HL-60 (cell line): ENCODE data around the gene NSMF.

Source experiments
- GABPA ChIP-seq: IDR thresholded peaks from 2 replicates; pipeline ENCODE4 v1.6.1; 2012; ENCODE audit warnings: low read depth
- POLR2AphosphoS5 ChIP-seq: IDR thresholded peaks from 2 replicates; pipeline ENCODE4 v1.6.1; 2012; ENCODE audit warnings: low read depth
- SPI1 ChIP-seq: IDR thresholded peaks from 2 replicates; pipeline ENCODE4 v1.6.1; 2012; ENCODE audit warnings: low read depth, mild to moderate bottlenecking, borderline replicate concordance
- TF ChIP-seq, protein P1 (sequence below): IDR thresholded peaks from one replicate; pipeline ENCODE4 v1.5.1; 2011; ENCODE audit warnings: low read length, control low read depth, inconsistent platforms; ENCODE audit not compliant: insufficient read depth

- TF ChIP-seq, protein P1, sequence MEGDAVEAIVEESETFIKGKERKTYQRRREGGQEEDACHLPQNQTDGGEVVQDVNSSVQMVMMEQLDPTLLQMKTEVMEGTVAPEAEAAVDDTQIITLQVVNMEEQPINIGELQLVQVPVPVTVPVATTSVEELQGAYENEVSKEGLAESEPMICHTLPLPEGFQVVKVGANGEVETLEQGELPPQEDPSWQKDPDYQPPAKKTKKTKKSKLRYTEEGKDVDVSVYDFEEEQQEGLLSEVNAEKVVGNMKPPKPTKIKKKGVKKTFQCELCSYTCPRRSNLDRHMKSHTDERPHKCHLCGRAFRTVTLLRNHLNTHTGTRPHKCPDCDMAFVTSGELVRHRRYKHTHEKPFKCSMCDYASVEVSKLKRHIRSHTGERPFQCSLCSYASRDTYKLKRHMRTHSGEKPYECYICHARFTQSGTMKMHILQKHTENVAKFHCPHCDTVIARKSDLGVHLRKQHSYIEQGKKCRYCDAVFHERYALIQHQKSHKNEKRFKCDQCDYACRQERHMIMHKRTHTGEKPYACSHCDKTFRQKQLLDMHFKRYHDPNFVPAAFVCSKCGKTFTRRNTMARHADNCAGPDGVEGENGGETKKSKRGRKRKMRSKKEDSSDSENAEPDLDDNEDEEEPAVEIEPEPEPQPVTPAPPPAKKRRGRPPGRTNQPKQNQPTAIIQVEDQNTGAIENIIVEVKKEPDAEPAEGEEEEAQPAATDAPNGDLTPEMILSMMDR: no peak
- no peak for TF ChIP-seq POLR2AphosphoS5
- no peak for TF ChIP-seq GABPA
- TF ChIP-seq SPI1: no peak
Observed at GRCh38 chr9:137427454-137428310, 31.5 kb downstream of the NSMF start.
